HEK293 (cell line): Measurements from ENCODE around the gene ALPG.

Experiments
- CTCF ChIA-PET: fragments of 350-600 bp; formaldehyde crosslinking; extraction: SDS; loops from one replicate; lab custom pipeline; 2021; ENCODE audit warnings: antibody characterized with exemption; lab: Yijun Ruan, JAX
- POLR2A ChIA-PET: fragments of 300-600 bp; formaldehyde crosslinking; extraction: SDS; loops from one replicate; lab custom pipeline; 2020; ENCODE audit warnings: antibody characterized with exemption, inconsistent platforms; lab: Yijun Ruan, JAX
- H3K27ac ChIP-seq: fragments of 200-500 bp; sonication (Bioruptor generic); 2 replicates; pipeline ENCODE4 v1.5.1; 2014; ENCODE audit warnings: low read depth, low read length, control low read depth, inconsistent platforms; ENCODE audit errors: extremely low read depth
- H3K36me3 ChIP-seq, 2 experiments: fragments of 200-500 bp in 1 of 2; sonication (Bioruptor generic) in 1 of 2; 1 replicate in 1 of 2; 2 replicates in 1 of 2; pipeline ENCODE4 v1.5.1; 2014 to 2017; ENCODE audit warnings: inconsistent platforms in 2 of 2, low read length in 2 of 2; ENCODE audit not compliant: control insufficient read depth in 2 of 2, insufficient read depth in 1 of 2
- H3K4me1 ChIP-seq: fragments of 200-500 bp; sonication (Bioruptor generic); 2 replicates; pipeline ENCODE4 v1.5.1; 2014; ENCODE audit warnings: mild to moderate bottlenecking, low read length, inconsistent platforms; ENCODE audit not compliant: control insufficient read depth, insufficient read depth
- H3K4me3 ChIP-seq: 2 replicates; pipeline ENCODE4 v1.5.1; 2011; ENCODE audit warnings: low read depth, mild to moderate bottlenecking, control low read depth, low read length, moderate library complexity
- H3K9me3 ChIP-seq: fragments of 200-500 bp; sonication (Bioruptor generic); 2 replicates; pipeline ENCODE4 v1.5.1; 2014; ENCODE audit warnings: low read depth, low read length, inconsistent platforms; ENCODE audit not compliant: control insufficient read depth, insufficient read depth
- BCL11B ChIP-seq: fragments of 450-650 bp; formaldehyde crosslinking; IDR thresholded peaks from 2 replicates; pipeline ENCODE4 v1.5.1; 2016; ENCODE audit warnings: low read depth, missing biosample characterization, missing genetic modification characterization
- KLF17 ChIP-seq: fragments of 450-650 bp; formaldehyde crosslinking; IDR thresholded peaks from 2 replicates; pipeline ENCODE4 v1.5.1; 2016; ENCODE audit warnings: missing biosample characterization, missing genetic modification characterization
- KLF9 ChIP-seq: fragments of 450-650 bp; formaldehyde crosslinking; IDR thresholded peaks from 2 replicates; pipeline ENCODE4 v1.5.1; 2016; ENCODE audit warnings: missing biosample characterization, missing genetic modification characterization, low read depth
- REST ChIP-seq: fragments of 450-650 bp; formaldehyde crosslinking; IDR thresholded peaks from 2 replicates; pipeline ENCODE4 v1.5.1; 2016; ENCODE audit warnings: missing biosample characterization, missing genetic modification characterization
- SP3 ChIP-seq: fragments of 450-650 bp; formaldehyde crosslinking; IDR thresholded peaks from 2 replicates; pipeline ENCODE4 v1.5.1; 2016; ENCODE audit warnings: missing biosample characterization, missing genetic modification characterization
- ZBTB48 ChIP-seq: fragments of 450-650 bp; formaldehyde crosslinking; IDR thresholded peaks from 2 replicates; pipeline ENCODE4 v1.5.1; 2016; ENCODE audit warnings: missing biosample characterization, missing genetic modification characterization
- ZFP3 ChIP-seq: fragments of 450-650 bp; formaldehyde crosslinking; IDR thresholded peaks from 2 replicates; pipeline ENCODE4 v1.5.1; 2016; ENCODE audit warnings: low read depth, missing biosample characterization, missing genetic modification characterization
- ZNF18 ChIP-seq: fragments of 450-650 bp; formaldehyde crosslinking; IDR thresholded peaks from 2 replicates; pipeline ENCODE4 v1.5.1; 2016; ENCODE audit warnings: missing biosample characterization, missing genetic modification characterization
- ZNF37A ChIP-seq: fragments of 450-650 bp; IDR thresholded peaks from 2 replicates; pipeline ENCODE4 v1.5.1; 2018; ENCODE audit warnings: missing biosample characterization, missing genetic modification characterization
- ZNF426 ChIP-seq: fragments of 450-650 bp; formaldehyde crosslinking; IDR thresholded peaks from 2 replicates; pipeline ENCODE4 v1.5.1; 2017; ENCODE audit warnings: missing biosample characterization, missing genetic modification characterization, mild to moderate bottlenecking, inconsistent platforms, moderate library complexity
- ZNF48 ChIP-seq: fragments of 450-650 bp; formaldehyde crosslinking; IDR thresholded peaks from 2 replicates; pipeline ENCODE4 v1.5.1; 2016; ENCODE audit warnings: missing biosample characterization, missing genetic modification characterization
- ZNF488 ChIP-seq: fragments of 450-650 bp; formaldehyde crosslinking; IDR thresholded peaks from 2 replicates; pipeline ENCODE4 v1.5.1; 2016; ENCODE audit warnings: missing biosample characterization, missing genetic modification characterization
- ZNF513 ChIP-seq: fragments of 450-650 bp; IDR thresholded peaks from 2 replicates; pipeline ENCODE4 v1.5.1; 2018; ENCODE audit warnings: missing biosample characterization, missing genetic modification characterization
- ZNF548 ChIP-seq: fragments of 450-650 bp; formaldehyde crosslinking; IDR thresholded peaks from 2 replicates; pipeline ENCODE4 v1.5.1; 2016; ENCODE audit warnings: missing biosample characterization, missing genetic modification characterization
- ZNF645 ChIP-seq: fragments of 450-650 bp; formaldehyde crosslinking; IDR thresholded peaks from 2 replicates; pipeline ENCODE4; 2016; ENCODE audit warnings: missing biosample characterization, missing genetic modification characterization
- ZNF660 ChIP-seq: fragments of 450-650 bp; IDR thresholded peaks from 2 replicates; pipeline ENCODE4 v1.5.1; 2018; ENCODE audit warnings: missing biosample characterization, mild to moderate bottlenecking, missing genetic modification characterization
- ZNF701 ChIP-seq: fragments of 450-650 bp; formaldehyde crosslinking; IDR thresholded peaks from 2 replicates; pipeline ENCODE4 v1.5.1; 2016; ENCODE audit warnings: missing biosample characterization, missing genetic modification characterization

The ALPG gene

GRCh38 chr2:232386490-232386739, 20.2 kb upstream of the ALPG start (continued):
- TF ChIP-seq REST (tag by site-specific recombination), result no peak
- TF ChIP-seq, all 188 proteins: peak for 0

GRCh38 chr2:232386740-232387450, 19.7 kb upstream of the ALPG start:
- CTCF ChIA-PET, result interaction anchor here (1.0 kb wide), 1 partner anchor 46 kb away, joined by 4 read pairs; no protein-coding TSS in a partner anchor
- TF ChIP-seq BCL11B (tag by site-specific recombination) (no peak), ZNF48 (tag by site-specific recombination) (no peak), SP3 (tag by site-specific recombination) (no peak), ZNF660 (no peak), KLF9 (tag by site-specific recombination) (no peak), ZNF645 (no peak), ZNF548 (tag by site-specific recombination) (no peak), ZNF701 (tag by site-specific recombination) (no peak), ZNF513 (no peak), ZNF488 (tag by site-specific recombination) (no peak), ZFP3 (tag by site-specific recombination) (no peak), ZBTB48 (tag by site-specific recombination) (no peak), KLF17 (no peak), ZNF37A (tag by site-specific recombination) (no peak), ZNF18 (no peak), ZNF426 (tag by site-specific recombination) (no peak)

More at GRCh38 chr2:232386740-232387450, 19.7 kb upstream of the ALPG start:
- Histone ChIP-seq H3K4me3 (no peak overlapping the region), H3K27ac (no peak overlapping the region), H3K36me3 (no peaks in the 10 kb centered on the region), H3K4me1 (no peaks in the 10 kb centered on the region), H3K9me3 (no peaks in the 10 kb centered on the region)
- POLR2A ChIA-PET, result no interaction called here
